GM13977 (cell line): ENCODE data around the gene CEACAM8.
"Not testable (repeated sequence)": the region's sequence is repeated elsewhere in the genome, so short reads cannot be mapped to it uniquely, and the experiment has no call there.

Source experiments
- DNase-seq: peaks from one replicate; pipeline ENCODE4 v3.0.0; 2012; ENCODE audit warnings: low spot score
- CTCF ChIP-seq: IDR thresholded peaks from 2 replicates; pipeline ENCODE4 v1.5.1; 2012; ENCODE audit warnings: mild to moderate bottlenecking, control low read depth; ENCODE audit not compliant: insufficient read depth; ENCODE audit errors: extremely low read depth, missing control alignments
- in situ Hi-C: fragments of 300-500 bp; cut with MboI; formaldehyde crosslinking; loops from one replicate; pipeline ENCODE4 v1.12.0; 2022; ENCODE audit warnings: low sequenced_read_pairs, low pct_unique_long_range_greater_than_20kb, mixed read lengths, inconsistent platforms; ENCODE audit not compliant: unreplicated experiment

CEACAM8 gene

GRCh38 chr19:42553292-42554045, 41.3 kb downstream of the CEACAM8 start:
- no peak for TF ChIP-seq CTCF
- DNase-seq = no peak
- in situ Hi-C loops = no loop called here

DNA sequence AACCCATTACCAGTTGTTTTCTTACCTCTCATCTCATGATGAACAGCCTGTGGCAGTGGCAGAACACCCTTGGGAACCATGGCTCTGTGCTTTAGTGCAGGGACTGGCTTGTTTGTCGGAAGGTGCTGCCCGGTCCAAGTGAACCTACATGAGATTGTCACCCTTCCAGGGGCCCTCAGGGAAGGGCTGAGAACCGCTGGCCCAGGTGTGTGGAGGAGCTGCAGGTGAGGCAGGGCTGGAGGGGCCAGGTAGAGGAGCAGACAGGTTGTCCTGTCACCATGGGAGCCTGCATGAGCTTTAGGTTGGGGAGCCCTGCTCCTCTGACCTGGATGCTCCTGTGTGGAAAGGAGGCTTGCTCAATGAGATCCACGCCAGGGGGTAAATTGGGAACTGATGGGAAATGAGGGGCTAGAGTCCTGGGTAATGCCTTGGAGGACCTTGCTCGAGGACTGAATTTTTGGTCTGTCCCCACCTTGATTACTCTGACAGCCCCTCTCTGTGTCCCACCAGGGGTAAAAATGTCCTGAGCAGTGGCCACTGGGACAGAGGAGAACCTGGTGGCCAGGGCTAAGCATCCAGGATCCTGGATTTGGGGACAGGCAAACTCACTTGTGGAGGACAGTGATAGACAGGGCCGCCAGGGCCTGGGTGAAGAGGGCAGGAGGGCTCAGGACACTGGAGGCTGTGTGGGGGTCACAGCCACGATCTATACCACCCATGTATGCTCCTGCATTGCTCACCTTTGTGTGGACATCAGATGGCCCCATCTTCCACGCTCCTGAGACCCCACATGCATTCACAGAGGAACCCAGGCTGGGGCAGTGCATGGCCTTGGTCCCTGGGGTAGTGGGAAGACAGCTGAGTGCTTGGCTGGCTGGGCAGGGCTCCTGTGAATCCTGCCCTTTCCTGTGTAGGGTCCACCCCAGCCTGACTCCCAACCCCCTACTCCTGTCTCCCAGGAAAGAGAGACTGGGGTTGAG, 42.3 kb downstream of the CEACAM8 start:
- no peak for TF ChIP-seq CTCF
- DNase-seq = no peak
- in situ Hi-C loops = no loop called here

- DNase-seq, in situ Hi-C loops: not testable (repeated sequence)
Observed at GRCh38 chr19:42550521-42550920, 44.2 kb downstream of the CEACAM8 start.

- in situ Hi-C loops, DNase-seq: not testable (repeated sequence)
Observed at GRCh38 chr19:42549067-42549466, 45.7 kb downstream of the CEACAM8 start.

DNA sequence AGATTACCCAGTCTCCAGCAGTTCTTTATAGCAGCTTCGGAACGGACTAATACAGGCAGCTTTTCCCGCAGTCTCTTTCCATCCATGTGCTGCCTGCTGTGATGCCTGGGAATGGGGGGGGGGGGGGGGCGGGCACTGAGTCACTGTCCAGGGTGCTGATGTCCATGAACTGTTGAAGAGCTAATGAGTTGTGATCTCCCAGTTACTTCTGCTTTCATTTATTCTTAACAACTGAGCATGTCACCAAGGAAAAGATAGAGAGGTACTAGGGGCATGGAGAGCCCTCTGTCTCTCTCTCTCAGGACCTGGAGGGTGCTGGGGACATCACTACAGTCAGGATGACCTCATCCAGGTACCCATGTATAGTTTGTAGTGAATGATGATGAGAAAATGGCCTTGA, 46.2 kb downstream of the CEACAM8 start:
- in situ Hi-C loops = no loop called here
- no peak for TF ChIP-seq CTCF
- no peak for DNase-seq

DNA sequence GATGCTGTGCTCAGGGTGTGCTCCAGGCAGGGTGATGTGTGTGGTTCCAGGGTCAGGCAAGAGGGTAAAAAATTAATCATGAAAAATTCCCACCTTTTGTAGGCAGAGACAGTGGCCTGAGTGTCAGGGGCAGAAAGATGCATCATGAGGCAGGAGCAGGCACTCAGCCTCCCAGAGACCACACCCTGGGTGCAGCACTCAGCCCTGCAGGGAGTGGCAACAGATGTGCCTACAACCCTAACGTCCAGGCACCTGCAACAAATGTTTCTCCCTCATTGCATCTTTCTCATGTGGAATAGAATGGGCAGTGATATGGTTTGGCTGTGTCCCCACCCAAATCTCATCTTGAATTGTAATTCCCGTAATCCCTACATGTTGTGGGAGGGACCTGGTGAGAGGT, 46.8 kb downstream of the CEACAM8 start:
- TF ChIP-seq CTCF = no peak
- no peak for DNase-seq
- in situ Hi-C loops = no loop called here

GRCh38 chr19:42546831-42547500, 47.8 kb downstream of the CEACAM8 start:
- in situ Hi-C loops = no loop called here
- DNase-seq = no peak
- TF ChIP-seq CTCF = no peak
